Measurements from ENCODE around the gene CSRNP3.

DNA sequence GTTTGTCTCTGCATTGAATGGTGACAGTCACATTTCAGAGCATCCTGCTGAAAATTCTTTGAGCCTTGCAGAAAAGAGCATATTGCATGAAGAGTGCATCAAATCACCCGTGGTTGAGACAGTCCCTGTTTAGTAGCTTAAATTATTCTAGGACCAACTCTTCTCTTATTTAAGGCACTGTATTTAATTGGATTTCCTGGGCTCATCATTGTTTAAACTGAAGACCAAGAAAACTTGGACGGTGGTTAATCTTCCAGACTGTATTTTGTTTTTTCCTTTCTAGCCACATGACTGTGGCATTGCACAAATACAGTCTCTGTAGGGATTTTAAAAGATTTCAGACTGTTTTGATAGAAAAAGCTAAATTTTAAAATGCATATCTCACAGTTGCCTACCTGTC is 210.1 kb downstream of the CSRNP3 start:
- TF ChIP-seq, protein P1, sequence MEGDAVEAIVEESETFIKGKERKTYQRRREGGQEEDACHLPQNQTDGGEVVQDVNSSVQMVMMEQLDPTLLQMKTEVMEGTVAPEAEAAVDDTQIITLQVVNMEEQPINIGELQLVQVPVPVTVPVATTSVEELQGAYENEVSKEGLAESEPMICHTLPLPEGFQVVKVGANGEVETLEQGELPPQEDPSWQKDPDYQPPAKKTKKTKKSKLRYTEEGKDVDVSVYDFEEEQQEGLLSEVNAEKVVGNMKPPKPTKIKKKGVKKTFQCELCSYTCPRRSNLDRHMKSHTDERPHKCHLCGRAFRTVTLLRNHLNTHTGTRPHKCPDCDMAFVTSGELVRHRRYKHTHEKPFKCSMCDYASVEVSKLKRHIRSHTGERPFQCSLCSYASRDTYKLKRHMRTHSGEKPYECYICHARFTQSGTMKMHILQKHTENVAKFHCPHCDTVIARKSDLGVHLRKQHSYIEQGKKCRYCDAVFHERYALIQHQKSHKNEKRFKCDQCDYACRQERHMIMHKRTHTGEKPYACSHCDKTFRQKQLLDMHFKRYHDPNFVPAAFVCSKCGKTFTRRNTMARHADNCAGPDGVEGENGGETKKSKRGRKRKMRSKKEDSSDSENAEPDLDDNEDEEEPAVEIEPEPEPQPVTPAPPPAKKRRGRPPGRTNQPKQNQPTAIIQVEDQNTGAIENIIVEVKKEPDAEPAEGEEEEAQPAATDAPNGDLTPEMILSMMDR (IDR thresholded peaks at IDR 0.05) = no peak
- TF ChIP-seq POLR2A (IDR thresholded peaks at IDR 0.05) = no peak
- no peak for TF ChIP-seq EP300 (IDR thresholded peaks at IDR 0.05; ENCODE audit: low read depth)
- TF ChIP-seq POLR2AphosphoS5 (IDR thresholded peaks at IDR 0.05) = no peak
